Testis (tissue), 3 donors: ENCODE data around the gene FOXQ1. TPM values are rescaled to one million over a fixed set of nuclear protein-coding genes. Genes with fewer than 3 reads are reported as not detected.
"Not testable (repeated sequence)": the region's sequence is repeated elsewhere in the genome, so short reads cannot be mapped to it uniquely, and the experiment has no call there.

Experiments used
- DNase-seq: peaks from one replicate; pipeline ENCODE4 v3.0.0-alpha.2; 2019
- H3K27ac ChIP-seq, 2 donors: fragments of 200-600 bp; sonication (generic); one replicate each; pipeline ENCODE4 v1.5.1; 2019
- H3K27me3 ChIP-seq: fragments of 200-600 bp; sonication (generic); one replicate; pipeline ENCODE4 v1.5.1; 2019
- H3K36me3 ChIP-seq: fragments of 200-600 bp; sonication (generic); one replicate; pipeline ENCODE4 v1.5.1; 2017; ENCODE audit warnings: low read depth; ENCODE audit errors: missing control alignments
- H3K4me1 ChIP-seq: fragments of 200-600 bp; sonication (generic); one replicate; pipeline ENCODE4 v1.5.1; 2019
- H3K4me3 ChIP-seq, 2 donors: fragments of 200-600 bp; sonication (generic); one replicate each; pipeline ENCODE4 v1.5.1; 2017 to 2019
- H3K9me3 ChIP-seq: fragments of 200-600 bp; sonication (generic); one replicate; pipeline ENCODE4 v1.5.1; 2017
- POLR2A ChIP-seq: fragments of 450-650 bp; IDR thresholded peaks from one replicate; pipeline ENCODE4 v1.6.1; 2017; ENCODE audit warnings: antibody characterized with exemption, mild to moderate bottlenecking, moderate library complexity
- WGBS, 2 donors: methylation state at CpG; one replicate each; pipeline ENCODE4 v1.1.5; 2018; 5-methylcytosine and 5-hydroxymethylcytosine counted together
- intact Hi-C: fragments of 100-400 bp; cut with DNase I; formaldehyde crosslinking; loops from one replicate; pipeline ENCODE4 v1.15.1; 2023; ENCODE audit warnings: low total_unique reads
- polyA plus RNA-seq: library from polyadenylated mRNA; stranded (reverse); fragments of 350-450 nt; fragmentation: Illumina TruSeq; extraction: RNeasy Lipid Tissue Mini Kit (QIAGEN cat#74804); gene quantifications from one replicate; pipeline ENCODE4 v1.2.3, GENCODE V29; 2014; ENCODE audit warnings: low read depth, low replicate concordance; ENCODE audit not compliant: insufficient read depth
- total RNA-seq, 2 donors: library from RNA; depleted of rRNA; stranded (reverse); fragments of >200 nt; gene quantifications; one replicate each; pipeline ENCODE4 v1.2.3, GENCODE V29; 2016
- TF ChIP-seq, protein P1 (sequence below), 3 experiments: fragments of 450-650 bp in 2 of 3; fragments of 200-600 bp in 1 of 3; sonication (generic) in 1 of 3; IDR thresholded peaks; one replicate each; pipeline ENCODE4 v1.5.1; 2016 to 2019; ENCODE audit warnings: antibody characterized with exemption in 3 of 3, mild to moderate bottlenecking in 2 of 3, moderate library complexity in 1 of 3

Gene FOXQ1
- total and polyA plus RNA-seq, 3 donors from 2014 or later = 0.53 to 1.7 (median 1.7) TPM

GRCh38 chr6:1346558-1347091, 34.7 kb downstream of the FOXQ1 start:
- WGBS, 2 donors = 71 to 82% methylated on average over 5 of the region's 5 CpGs
- TF ChIP-seq, protein P1, sequence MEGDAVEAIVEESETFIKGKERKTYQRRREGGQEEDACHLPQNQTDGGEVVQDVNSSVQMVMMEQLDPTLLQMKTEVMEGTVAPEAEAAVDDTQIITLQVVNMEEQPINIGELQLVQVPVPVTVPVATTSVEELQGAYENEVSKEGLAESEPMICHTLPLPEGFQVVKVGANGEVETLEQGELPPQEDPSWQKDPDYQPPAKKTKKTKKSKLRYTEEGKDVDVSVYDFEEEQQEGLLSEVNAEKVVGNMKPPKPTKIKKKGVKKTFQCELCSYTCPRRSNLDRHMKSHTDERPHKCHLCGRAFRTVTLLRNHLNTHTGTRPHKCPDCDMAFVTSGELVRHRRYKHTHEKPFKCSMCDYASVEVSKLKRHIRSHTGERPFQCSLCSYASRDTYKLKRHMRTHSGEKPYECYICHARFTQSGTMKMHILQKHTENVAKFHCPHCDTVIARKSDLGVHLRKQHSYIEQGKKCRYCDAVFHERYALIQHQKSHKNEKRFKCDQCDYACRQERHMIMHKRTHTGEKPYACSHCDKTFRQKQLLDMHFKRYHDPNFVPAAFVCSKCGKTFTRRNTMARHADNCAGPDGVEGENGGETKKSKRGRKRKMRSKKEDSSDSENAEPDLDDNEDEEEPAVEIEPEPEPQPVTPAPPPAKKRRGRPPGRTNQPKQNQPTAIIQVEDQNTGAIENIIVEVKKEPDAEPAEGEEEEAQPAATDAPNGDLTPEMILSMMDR (IDR thresholded peaks at IDR 0.05) = no peak
- TF ChIP-seq POLR2A = no peak
- Histone ChIP-seq H3K27me3 (no peaks in the 10 kb centered on the region), H3K9me3 (no peaks in the 10 kb centered on the region), H3K36me3 (no peaks in the 10 kb centered on the region), H3K27ac (no peak overlapping the region), H3K4me3 (no peak overlapping the region), H3K4me1 (peaks cover 8% of the 10 kb centered on the region)
- no peak for DNase-seq
- intact Hi-C loops = no loop called here

GRCh38 chr6:1347161-1347560, 35.3 kb downstream of the FOXQ1 start:
- WGBS, 2 donors = 81 to 86% methylated on average over 3 of the region's 3 CpGs
- no peak for DNase-seq
- Histone ChIP-seq H3K4me3 (no peak overlapping the region), H3K36me3 (no peaks in the 10 kb centered on the region), H3K27me3 (no peaks in the 10 kb centered on the region), H3K9me3 (no peaks in the 10 kb centered on the region), H3K4me1 (peaks cover 8% of the 10 kb centered on the region), H3K27ac (no peak overlapping the region)
- TF ChIP-seq POLR2A = no peak
- TF ChIP-seq, protein P1 (IDR thresholded peaks at IDR 0.05) = no peak
- intact Hi-C loops = no loop called here

DNA sequence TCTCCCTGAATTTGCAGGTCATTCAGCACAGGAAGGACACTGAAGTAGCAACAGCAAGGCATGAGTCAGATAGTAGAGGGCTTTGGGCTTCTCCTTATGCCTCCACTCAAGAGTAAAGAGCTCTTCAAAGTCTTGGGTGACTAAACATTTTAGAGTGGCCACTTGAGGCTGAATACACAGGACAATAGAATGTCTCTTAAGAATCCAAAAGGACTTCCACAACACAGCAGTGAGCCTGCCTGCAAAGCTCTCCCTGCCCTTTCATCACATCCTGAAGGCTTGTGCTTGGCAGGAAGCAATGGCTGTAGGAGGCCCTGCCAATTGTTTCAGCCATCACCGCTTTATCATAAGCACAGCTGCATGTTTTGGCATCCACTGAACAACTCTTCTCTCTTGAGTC, 36.8 kb downstream of the FOXQ1 start:
- intact Hi-C loops = no loop called here
- H3K4me3 ChIP-seq = no peak overlapping the region
- no peak overlapping the region for H3K27ac ChIP-seq
- no peaks in the 10 kb centered on the region for H3K36me3 ChIP-seq
- H3K4me1 ChIP-seq = peaks cover 8% of the 10 kb centered on the region
- DNase-seq = peak; percentile 58
- 31 to 41% methylated on average over 1 of the region's 1 CpG for WGBS, 2 donors
- no peaks in the 10 kb centered on the region for H3K27me3 ChIP-seq
- TF ChIP-seq, protein P1 (IDR thresholded peaks at IDR 0.05) = no peak
- no peak for TF ChIP-seq POLR2A
- no peaks in the 10 kb centered on the region for H3K9me3 ChIP-seq

GRCh38 chr6:1349655-1350054, 37.8 kb downstream of the FOXQ1 start:
- Histone ChIP-seq H3K9me3 (no peaks in the 10 kb centered on the region), H3K4me1 (peaks cover 8% of the 10 kb centered on the region), H3K4me3 (no peak overlapping the region), H3K27ac (no peak overlapping the region), H3K36me3 (no peaks in the 10 kb centered on the region), H3K27me3 (no peaks in the 10 kb centered on the region)
- 19 to 28% methylated on average over 1 of the region's 1 CpG for WGBS, 2 donors
- no peak for DNase-seq
- TF ChIP-seq, protein P1 (IDR thresholded peaks at IDR 0.05) = no peak
- no peak for TF ChIP-seq POLR2A
- intact Hi-C loops = no loop called here

DNA sequence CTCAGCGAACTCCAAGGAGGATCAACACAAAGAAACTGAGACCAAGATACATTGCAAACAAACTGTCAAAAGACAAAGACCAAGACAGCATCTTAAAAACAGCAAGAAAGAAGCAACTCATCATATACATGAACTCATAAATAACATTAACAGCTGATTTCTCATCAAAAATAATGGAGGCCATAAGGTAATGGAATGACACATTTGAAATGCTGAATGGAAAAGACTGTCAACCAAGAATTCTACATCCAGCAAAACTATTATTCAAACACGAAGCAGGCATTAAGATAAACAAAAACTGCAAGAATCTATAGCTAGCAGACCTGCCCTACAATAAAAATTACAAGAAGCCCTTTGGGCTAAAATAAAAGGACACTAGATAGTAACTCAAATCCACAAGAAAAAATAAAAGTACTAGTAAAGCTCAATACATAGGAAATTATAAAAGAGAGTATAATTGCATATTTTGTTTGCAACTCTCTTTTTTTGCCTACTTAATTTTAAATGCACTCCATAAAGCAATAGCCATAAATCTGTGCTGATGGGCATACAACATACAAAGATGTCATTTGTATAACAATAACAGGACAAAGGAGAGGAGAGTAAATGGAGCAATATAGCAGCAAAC, 39.6 kb downstream of the FOXQ1 start:
- Histone ChIP-seq H3K36me3 (no peaks in the 10 kb centered on the region), H3K4me3 (no peak overlapping the region), H3K27me3 (no peaks in the 10 kb centered on the region), H3K9me3 (no peaks in the 10 kb centered on the region), H3K4me1 (peaks cover 8% of the 10 kb centered on the region), H3K27ac (no peak overlapping the region)
- TF ChIP-seq POLR2A = no peak
- TF ChIP-seq, protein P1 (IDR thresholded peaks at IDR 0.05) = no peak
- DNase-seq = no peak
- WGBS, 2 donors = 84 to 93% methylated on average over 2 of the region's 2 CpGs
- intact Hi-C loops = no loop called here

GRCh38 chr6:1355068-1355467, 43.2 kb downstream of the FOXQ1 start:
- H3K9me3 ChIP-seq, H3K27me3 ChIP-seq, H3K4me3 ChIP-seq, H3K36me3 ChIP-seq, DNase-seq, intact Hi-C loops, H3K27ac ChIP-seq, H3K4me1 ChIP-seq: not testable (repeated sequence)

- H3K27me3 ChIP-seq, H3K4me3 ChIP-seq, H3K9me3 ChIP-seq, DNase-seq, H3K27ac ChIP-seq, H3K36me3 ChIP-seq, H3K4me1 ChIP-seq, intact Hi-C loops: not testable (repeated sequence)
- WGBS, 2 donors = 82 to 92% methylated on average over 4 of the region's 4 CpGs
Measured at GRCh38 chr6:1361717-1362116, 49.8 kb downstream of the FOXQ1 start.
